GM12874 (cell line): Measurements from ENCODE around the gene DYRK1A.

Source experiments
- TF ChIP-seq, protein P1 (sequence below): IDR thresholded peaks from 2 replicates; pipeline ENCODE4 v1.5.1; 2011; ENCODE audit warnings: low read depth, mild to moderate bottlenecking, control low read depth, low read length, moderate library complexity; ENCODE audit not compliant: insufficient read depth

DYRK1A gene

DNA sequence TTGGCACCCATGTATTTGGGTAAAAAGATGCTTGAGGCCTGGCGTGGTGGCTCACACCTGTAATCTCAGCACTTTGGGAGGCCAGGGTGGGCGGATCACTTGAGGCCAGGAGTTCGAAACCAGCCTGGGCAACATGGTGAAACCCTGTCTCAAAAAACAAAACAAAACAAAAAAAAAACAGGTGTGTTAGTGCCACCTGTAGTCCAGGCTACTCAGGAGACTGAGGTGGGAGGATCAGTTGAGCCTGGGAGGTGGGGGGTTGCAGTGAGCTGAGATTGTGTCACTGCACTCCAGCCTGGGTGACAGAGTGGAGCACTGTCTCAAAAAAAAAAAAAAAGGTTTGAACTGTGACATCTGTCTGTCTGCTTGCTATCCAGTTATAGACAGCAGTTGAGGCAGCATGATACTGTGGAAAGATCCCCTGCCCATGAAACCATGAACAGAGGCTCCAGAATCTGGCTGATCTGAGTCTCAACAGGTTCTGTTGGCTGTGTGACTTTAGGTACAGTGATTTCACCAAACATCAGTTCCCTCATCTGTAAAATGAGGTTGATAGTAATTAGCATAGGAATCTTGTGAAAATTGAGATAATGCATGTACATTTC is 5.7 kb downstream of the DYRK1A start:
- TF ChIP-seq, protein P1, sequence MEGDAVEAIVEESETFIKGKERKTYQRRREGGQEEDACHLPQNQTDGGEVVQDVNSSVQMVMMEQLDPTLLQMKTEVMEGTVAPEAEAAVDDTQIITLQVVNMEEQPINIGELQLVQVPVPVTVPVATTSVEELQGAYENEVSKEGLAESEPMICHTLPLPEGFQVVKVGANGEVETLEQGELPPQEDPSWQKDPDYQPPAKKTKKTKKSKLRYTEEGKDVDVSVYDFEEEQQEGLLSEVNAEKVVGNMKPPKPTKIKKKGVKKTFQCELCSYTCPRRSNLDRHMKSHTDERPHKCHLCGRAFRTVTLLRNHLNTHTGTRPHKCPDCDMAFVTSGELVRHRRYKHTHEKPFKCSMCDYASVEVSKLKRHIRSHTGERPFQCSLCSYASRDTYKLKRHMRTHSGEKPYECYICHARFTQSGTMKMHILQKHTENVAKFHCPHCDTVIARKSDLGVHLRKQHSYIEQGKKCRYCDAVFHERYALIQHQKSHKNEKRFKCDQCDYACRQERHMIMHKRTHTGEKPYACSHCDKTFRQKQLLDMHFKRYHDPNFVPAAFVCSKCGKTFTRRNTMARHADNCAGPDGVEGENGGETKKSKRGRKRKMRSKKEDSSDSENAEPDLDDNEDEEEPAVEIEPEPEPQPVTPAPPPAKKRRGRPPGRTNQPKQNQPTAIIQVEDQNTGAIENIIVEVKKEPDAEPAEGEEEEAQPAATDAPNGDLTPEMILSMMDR = no peak

DNA sequence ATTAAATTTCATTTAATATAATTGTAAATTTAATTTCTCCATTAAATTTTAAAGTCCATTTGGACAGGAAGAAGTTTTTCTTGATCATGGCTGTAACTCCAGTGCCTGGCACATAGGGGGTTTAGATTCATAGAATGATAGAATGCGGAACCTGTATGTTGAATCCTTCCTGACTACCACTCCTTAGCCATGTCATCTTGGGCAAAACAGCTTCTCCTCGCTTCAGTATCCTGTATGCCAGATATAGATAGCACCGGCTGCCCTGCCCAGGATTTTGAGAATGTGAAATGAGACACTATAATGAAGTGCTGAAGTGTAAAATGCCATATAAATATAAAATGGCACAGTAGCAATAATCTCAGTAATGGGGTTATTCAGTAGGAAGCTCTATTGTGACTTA is 6.4 kb downstream of the DYRK1A start:
- TF ChIP-seq, protein P1 = no peak

DNA sequence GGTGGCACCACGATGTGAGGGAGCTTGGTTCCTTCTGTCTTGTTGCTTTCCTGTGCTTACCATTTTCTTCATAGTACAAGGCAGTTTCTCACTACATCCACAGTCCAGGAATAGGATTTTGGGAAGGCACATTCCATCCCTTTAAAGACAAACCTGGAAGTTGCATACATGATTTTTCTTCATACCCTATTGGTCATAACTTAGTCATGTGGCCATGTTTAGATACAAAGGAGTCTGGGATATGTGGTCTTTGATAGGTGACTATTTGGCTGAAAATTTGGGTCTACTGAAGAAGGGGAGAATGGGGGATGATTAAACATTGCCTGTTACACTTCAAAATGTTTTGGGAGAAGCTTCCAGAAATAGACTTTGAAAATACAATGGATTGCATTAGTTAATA is 7.0 kb downstream of the DYRK1A start:
- TF ChIP-seq, protein P1 = no peak

GRCh38 chr21:37374027-37374426 is 7.5 kb downstream of the DYRK1A start:
- TF ChIP-seq, protein P1 = no peak

DNA sequence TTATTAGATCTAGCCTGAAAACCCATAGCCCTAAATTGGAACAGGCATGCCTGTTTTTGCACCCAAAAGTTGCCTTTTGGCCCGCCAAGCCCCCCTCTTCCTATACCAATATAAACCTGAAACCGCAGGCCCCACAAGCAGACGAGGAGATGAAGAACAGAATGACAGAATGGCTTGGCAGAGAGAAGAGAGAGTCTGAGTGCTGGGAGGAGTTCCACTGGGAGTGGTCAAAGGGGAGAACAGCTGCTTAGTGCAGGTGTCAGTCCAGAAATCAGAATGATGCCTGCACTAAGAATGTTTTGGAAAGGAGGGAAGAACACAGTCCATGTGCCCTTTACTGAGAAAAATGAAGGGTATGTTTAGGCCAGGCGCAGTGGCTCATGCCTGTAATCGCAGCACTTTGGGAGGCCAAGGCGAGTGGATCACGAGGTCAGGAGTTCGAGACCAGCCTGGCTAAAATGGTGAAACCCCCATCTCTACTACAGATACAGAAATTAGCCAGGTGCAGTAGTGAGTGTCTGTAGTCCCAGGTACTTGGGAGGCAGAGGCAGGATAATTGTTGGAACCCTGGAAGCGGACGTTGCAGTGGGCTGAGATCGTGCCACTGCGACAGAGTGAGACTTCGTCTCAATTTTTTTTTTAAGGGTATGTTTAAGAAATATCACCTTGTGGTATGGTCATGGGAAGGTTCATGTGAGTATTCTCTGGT is 9.4 kb downstream of the DYRK1A start:
- TF ChIP-seq, protein P1 = no peak

DNA sequence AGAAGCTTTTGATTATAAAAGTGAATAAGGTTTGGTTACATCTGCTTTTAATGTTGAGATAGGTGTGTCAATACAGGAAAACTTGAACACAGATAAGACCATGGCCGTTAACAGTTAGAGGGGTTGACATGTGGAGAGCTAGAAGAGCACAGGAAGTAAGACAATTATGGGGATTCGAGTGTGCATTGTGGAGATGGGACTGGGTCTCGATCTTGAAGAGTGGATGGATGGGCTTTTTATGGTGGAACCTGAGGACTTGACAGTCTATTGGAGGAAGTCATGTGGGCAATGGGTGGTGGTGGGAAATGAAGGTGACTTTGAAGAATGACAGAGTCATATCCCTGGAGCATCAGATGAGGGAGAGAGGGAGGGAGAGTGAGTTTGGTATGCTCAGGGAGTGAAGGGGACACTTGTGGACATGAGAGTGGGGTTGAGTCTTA is 12.1 kb downstream of the DYRK1A start:
- TF ChIP-seq, protein P1 = no peak

DNA sequence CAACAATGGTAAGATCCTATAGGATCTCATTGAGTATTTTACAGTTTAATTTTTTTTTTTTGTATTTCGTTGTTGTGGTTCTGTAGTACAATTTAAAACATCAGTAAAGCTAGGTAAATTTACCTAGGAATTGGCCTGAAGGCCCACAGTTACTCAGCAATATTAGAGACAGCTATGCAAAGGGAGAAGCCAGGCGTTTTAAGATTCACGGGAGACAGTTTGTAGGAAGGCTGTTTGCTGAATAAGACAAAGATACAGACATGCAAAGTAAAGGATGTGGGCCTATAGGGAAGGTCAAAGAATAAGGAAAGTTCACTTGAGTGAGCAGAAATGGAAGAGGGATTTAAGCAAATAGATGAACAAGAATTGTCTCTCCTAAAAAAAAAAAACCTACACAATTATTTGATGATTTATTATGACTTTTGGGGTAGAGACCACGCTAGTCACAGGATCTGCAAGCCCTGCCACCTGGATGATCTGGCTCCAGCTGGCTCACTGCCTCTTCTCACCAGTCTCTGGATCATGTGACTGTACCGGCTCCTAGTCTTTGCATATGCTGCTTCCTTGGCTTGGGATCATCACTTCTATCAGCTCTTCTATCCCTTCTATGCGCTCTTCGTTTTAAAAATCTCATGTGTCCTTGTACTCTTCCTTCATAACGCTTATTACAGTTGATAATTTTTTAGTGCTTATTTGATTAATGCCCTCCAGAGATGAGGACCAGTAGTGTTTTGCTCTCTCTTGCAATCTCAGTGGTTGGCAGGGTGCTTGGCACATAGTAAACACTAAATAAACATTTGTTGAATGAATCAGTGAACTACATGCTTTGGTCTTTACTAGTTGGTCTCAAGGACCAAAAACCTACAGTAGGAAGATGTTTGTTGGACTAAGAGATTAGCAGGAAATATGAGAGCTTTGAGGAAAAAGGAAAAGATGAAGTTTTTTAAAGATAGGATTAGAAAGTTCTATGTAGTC is 14.1 kb downstream of the DYRK1A start:
- TF ChIP-seq, protein P1 = no peak
